GM12874 (cell line): Measurements from ENCODE around the gene PDE4D.

ENCODE experiments used
- CTCF ChIP-seq: IDR thresholded peaks from 2 replicates; pipeline ENCODE4 v1.5.1; 2011; ENCODE audit warnings: low read depth, mild to moderate bottlenecking, control low read depth, low read length, moderate library complexity; ENCODE audit not compliant: insufficient read depth

The PDE4D gene

GRCh38 chr5:59893429-59894227 is at the start of gene PDE4D:
Gene PDE4D (minus strand): TSS chr5:59893726.
- TF ChIP-seq CTCF: no peak

GRCh38 chr5:59937633-59938032 is 44.1 kb upstream of the PDE4D start:
- no peak for TF ChIP-seq CTCF

GRCh38 chr5:59923465-59923864 is 29.9 kb upstream of the PDE4D start:
- TF ChIP-seq CTCF: no peak

- no peak for TF ChIP-seq CTCF
Measured at GRCh38 chr5:59922220-59922619, 28.7 kb upstream of the PDE4D start.

- no peak for TF ChIP-seq CTCF
Measured at GRCh38 chr5:59921816-59922215, 28.3 kb upstream of the PDE4D start.

- TF ChIP-seq CTCF: no peak
Measured at GRCh38 chr5:59919484-59919883, 26.0 kb upstream of the PDE4D start.

GRCh38 chr5:59917121-59917520 is 23.6 kb upstream of the PDE4D start:
- no peak for TF ChIP-seq CTCF
